Measurements from ENCODE around the gene SFXN5. TPM values are rescaled to one million over a fixed set of nuclear protein-coding genes. Genes with fewer than 3 reads are reported as not detected.

The SFXN5 gene
- total RNA-seq, 1 donor from 2014 or later, result 20.2 TPM

GRCh38 chr2:72983500-72984161, 87.9 kb downstream of the SFXN5 start:
- H3K27me3 Mint-ChIP-seq (ENCODE audit: low read depth), result no peaks in the 10 kb centered on the region
- no peak for DNase-seq (ENCODE audit: low spot score in 2 of 2, unreplicated experiment in 2 of 2)
- no peak overlapping the region for H3K27ac Mint-ChIP-seq
- no peak overlapping the region for H3K4me3 Mint-ChIP-seq
- H3K36me3 Mint-ChIP-seq, result no peaks in the 10 kb centered on the region
- TF ChIP-seq CTCF (IDR thresholded peaks at IDR 0.05; ENCODE audit: unreplicated experiment), result no peak
- H3K4me1 Mint-ChIP-seq, result peaks cover 21% of the 10 kb centered on the region
- H3K9me3 Mint-ChIP-seq, result no peaks in the 10 kb centered on the region

GRCh38 chr2:72982781-72983499, 88.6 kb downstream of the SFXN5 start:
- peaks cover 21% of the 10 kb centered on the region for H3K4me1 Mint-ChIP-seq
- no peaks in the 10 kb centered on the region for H3K27me3 Mint-ChIP-seq (ENCODE audit: low read depth)
- H3K9me3 Mint-ChIP-seq, result no peaks in the 10 kb centered on the region
- H3K27ac Mint-ChIP-seq, result no peak overlapping the region
- no peaks in the 10 kb centered on the region for H3K36me3 Mint-ChIP-seq
- no peak for DNase-seq (ENCODE audit: low spot score in 2 of 2, unreplicated experiment in 2 of 2)
- H3K4me3 Mint-ChIP-seq, result no peak overlapping the region
- TF ChIP-seq CTCF (IDR thresholded peaks at IDR 0.05; ENCODE audit: unreplicated experiment), result no peak

GRCh38 chr2:72982219-72982618, 89.3 kb downstream of the SFXN5 start:
- no peak for TF ChIP-seq CTCF (IDR thresholded peaks at IDR 0.05; ENCODE audit: unreplicated experiment)
- no peak for DNase-seq (ENCODE audit: low spot score in 2 of 2, unreplicated experiment in 2 of 2)
- H3K9me3 Mint-ChIP-seq, result no peaks in the 10 kb centered on the region
- H3K4me3 Mint-ChIP-seq, result no peak overlapping the region
- H3K36me3 Mint-ChIP-seq, result no peaks in the 10 kb centered on the region
- H3K27me3 Mint-ChIP-seq (ENCODE audit: low read depth), result no peaks in the 10 kb centered on the region
- H3K27ac Mint-ChIP-seq, result no peak overlapping the region
- H3K4me1 Mint-ChIP-seq, result peaks cover 21% of the 10 kb centered on the region

- no peak for DNase-seq (ENCODE audit: low spot score in 2 of 2, unreplicated experiment in 2 of 2)
- Mint-ChIP-seq H3K9me3 (no peaks in the 10 kb centered on the region), H3K4me1 (peaks cover 18% of the 10 kb centered on the region), H3K27ac (no peak overlapping the region), H3K4me3 (no peak overlapping the region), H3K27me3 (ENCODE audit: low read depth) (no peaks in the 10 kb centered on the region), H3K36me3 (no peaks in the 10 kb centered on the region)
- TF ChIP-seq CTCF (IDR thresholded peaks at IDR 0.05; ENCODE audit: unreplicated experiment), result no peak
Observed at GRCh38 chr2:72981536-72981935, 90.0 kb downstream of the SFXN5 start.

- H3K36me3 Mint-ChIP-seq, result no peaks in the 10 kb centered on the region
- H3K4me1 Mint-ChIP-seq, result peaks cover 13% of the 10 kb centered on the region
- no peak overlapping the region for H3K4me3 Mint-ChIP-seq
- no peaks in the 10 kb centered on the region for H3K27me3 Mint-ChIP-seq (ENCODE audit: low read depth)
- H3K9me3 Mint-ChIP-seq, result no peaks in the 10 kb centered on the region
- no peak for DNase-seq (ENCODE audit: low spot score in 2 of 2, unreplicated experiment in 2 of 2)
- no peak for TF ChIP-seq CTCF (IDR thresholded peaks at IDR 0.05; ENCODE audit: unreplicated experiment)
- H3K27ac Mint-ChIP-seq, result no peak overlapping the region
Observed at GRCh38 chr2:72980535-72981217, 90.8 kb downstream of the SFXN5 start.
